Measurements from ENCODE around the gene HSD17B1. TPM values are rescaled to one million over a fixed set of nuclear protein-coding genes. Genes with fewer than 3 reads are reported as not detected.

Gene HSD17B1
- total RNA-seq, 1 donor from 2014 or later = 4.1 TPM

- Mint-ChIP-seq H3K36me3 (ENCODE audit: unreplicated experiment) (no peaks in the 10 kb centered on the region), H3K9me3 (ENCODE audit: unreplicated experiment) (peaks cover 8% of the 10 kb centered on the region), H3K27ac (ENCODE audit: unreplicated experiment) (no peak overlapping the region)
Observed at GRCh38 chr17:42565523-42566214, 12.9 kb downstream of the HSD17B1 start.

GRCh38 chr17:42566215-42566882 lies 13.6 kb downstream of the HSD17B1 start:
- Mint-ChIP-seq H3K9me3 (ENCODE audit: unreplicated experiment) (peaks cover 6% of the 10 kb centered on the region), H3K36me3 (ENCODE audit: unreplicated experiment) (no peaks in the 10 kb centered on the region), H3K4me3 (ENCODE audit: unreplicated experiment) (peak overlapping the region; percentile 96), H3K4me1 (ENCODE audit: low read depth, unreplicated experiment) (peaks cover 8% of the 10 kb centered on the region), H3K27ac (ENCODE audit: unreplicated experiment) (peak overlapping the region; percentile 64), H3K27me3 (ENCODE audit: unreplicated experiment) (peaks cover 9% of the 10 kb centered on the region)
- TF ChIP-seq CTCF (IDR thresholded peaks at IDR 0.05; ENCODE audit: partially characterized antibody, unreplicated experiment) = no peak
- no peak for DNase-seq

More at GRCh38 chr17:42565523-42566214, 12.9 kb downstream of the HSD17B1 start:
- no peak for TF ChIP-seq CTCF (IDR thresholded peaks at IDR 0.05; ENCODE audit: partially characterized antibody, unreplicated experiment)
- Mint-ChIP-seq H3K4me3 (ENCODE audit: unreplicated experiment) (no peak overlapping the region), H3K4me1 (ENCODE audit: low read depth, unreplicated experiment) (peaks cover 10% of the 10 kb centered on the region), H3K27me3 (ENCODE audit: unreplicated experiment) (peaks cover 10% of the 10 kb centered on the region)
- DNase-seq = no peak

- no peak for TF ChIP-seq CTCF (IDR thresholded peaks at IDR 0.05; ENCODE audit: partially characterized antibody, unreplicated experiment)
- Mint-ChIP-seq H3K9me3 (ENCODE audit: unreplicated experiment) (peaks cover 6% of the 10 kb centered on the region), H3K4me3 (ENCODE audit: unreplicated experiment) (peak within 1 kb of the TSS; percentile 96), H3K27ac (ENCODE audit: unreplicated experiment) (peak within 1 kb of the TSS; percentile 83), H3K36me3 (ENCODE audit: unreplicated experiment) (no peaks in the 10 kb centered on the region), H3K27me3 (ENCODE audit: unreplicated experiment) (peaks cover 8% of the 10 kb centered on the region), H3K4me1 (ENCODE audit: low read depth, unreplicated experiment) (peaks cover 7% of the 10 kb centered on the region)
- peak; percentile 93 for DNase-seq
Observed at GRCh38 chr17:42566883-42567573, 14.3 kb downstream of the HSD17B1 start, which contains the start of gene MLX. Gene MLX, plus strand, starts transcription at chr17:42567100. Its CDS starts 25 bp downstream, at chr17:42567125.

GRCh38 chr17:42568341-42569111 lies 15.8 kb downstream of the HSD17B1 start:
- peaks cover 6% of the 10 kb centered on the region for H3K27me3 Mint-ChIP-seq (ENCODE audit: unreplicated experiment)
- no peak for DNase-seq
- peaks cover 4% of the 10 kb centered on the region for H3K36me3 Mint-ChIP-seq (ENCODE audit: unreplicated experiment)
- H3K4me1 Mint-ChIP-seq (ENCODE audit: low read depth, unreplicated experiment) = peaks cover 4% of the 10 kb centered on the region
- TF ChIP-seq CTCF (IDR thresholded peaks at IDR 0.05; ENCODE audit: partially characterized antibody, unreplicated experiment) = no peak
- no peak overlapping the region for H3K27ac Mint-ChIP-seq (ENCODE audit: unreplicated experiment)
- H3K4me3 Mint-ChIP-seq (ENCODE audit: unreplicated experiment) = peak overlapping the region; percentile 30
- H3K9me3 Mint-ChIP-seq (ENCODE audit: unreplicated experiment) = peaks cover 6% of the 10 kb centered on the region

Data from glutamatergic neuron (in vitro differentiated cells).